Progenitor cell of endocrine pancreas (in vitro differentiated cells): Measurements from ENCODE around the gene RADIL. TPM values are rescaled to one million over a fixed set of nuclear protein-coding genes. Genes with fewer than 3 reads are reported as not detected.
"Not testable (repeated sequence)": the region's sequence is repeated elsewhere in the genome, so short reads cannot be mapped to it uniquely, and the experiment has no call there.

Source experiments
- DNase-seq: peaks from one replicate; pipeline ENCODE4 v3.0.0; 2021; ENCODE audit warnings: low spot score; ENCODE audit not compliant: unreplicated experiment
- H3K27ac Mint-ChIP-seq: 2 replicates; pipeline ENCODE4 v1.8.0; 2021; ENCODE audit warnings: mild to moderate bottlenecking, moderate library complexity, mixed read lengths
- H3K27me3 Mint-ChIP-seq: 2 replicates; pipeline ENCODE4 v1.8.0; 2021; ENCODE audit warnings: mixed read lengths
- H3K36me3 Mint-ChIP-seq: 2 replicates; pipeline ENCODE4 v1.8.0; 2022; ENCODE audit warnings: mixed read lengths; ENCODE audit not compliant: insufficient read depth
- H3K4me1 Mint-ChIP-seq: 2 replicates; pipeline ENCODE4 v1.8.0; 2021; ENCODE audit warnings: low read depth, mixed read lengths
- H3K4me3 Mint-ChIP-seq: 2 replicates; pipeline ENCODE4 v1.8.0; 2021; ENCODE audit warnings: low read depth, mild to moderate bottlenecking, moderate library complexity, mixed read lengths
- H3K9me3 Mint-ChIP-seq: 2 replicates; pipeline ENCODE4 v1.8.0; 2021; ENCODE audit warnings: low read depth, mixed read lengths
- CTCF ChIP-seq: fragments of 200-600 bp; sonication (generic); IDR thresholded peaks from one replicate; pipeline ENCODE4 v1.5.0; 2021; ENCODE audit warnings: antibody characterized with exemption, mild to moderate bottlenecking; ENCODE audit not compliant: unreplicated experiment
- total RNA-seq: library from RNA; stranded (reverse); gene quantifications from 2 replicates; pipeline ENCODE4 v1.2.1, GENCODE V29; 2021

The RADIL gene
- total RNA-seq, 1 donor from 2014 or later = 2.0 TPM

GRCh38 chr7:4803397-4804241 lies 79.9 kb downstream of the RADIL start:
- Mint-ChIP-seq H3K27ac (peak overlapping the region; percentile 62), H3K4me3 (no peak overlapping the region)

GRCh38 chr7:4802577-4802976 lies 80.9 kb downstream of the RADIL start:
- not testable (repeated sequence) for H3K27me3 Mint-ChIP-seq, H3K36me3 Mint-ChIP-seq, H3K9me3 Mint-ChIP-seq, H3K4me3 Mint-ChIP-seq, DNase-seq, H3K27ac Mint-ChIP-seq, H3K4me1 Mint-ChIP-seq

More at GRCh38 chr7:4803397-4804241, 79.9 kb downstream of the RADIL start:
- Mint-ChIP-seq H3K27me3 (peaks cover 3% of the 10 kb centered on the region), H3K9me3 (no peaks in the 10 kb centered on the region), H3K36me3 (no peaks in the 10 kb centered on the region), H3K4me1 (peaks cover 3% of the 10 kb centered on the region)
- TF ChIP-seq CTCF = no peak
- DNase-seq = no peak

GRCh38 chr7:4801839-4802231 lies 81.7 kb downstream of the RADIL start:
- TF ChIP-seq CTCF = no peak
- Mint-ChIP-seq H3K4me3 (no peak overlapping the region), H3K4me1 (no peaks in the 10 kb centered on the region), H3K27ac (no peak overlapping the region), H3K36me3 (no peaks in the 10 kb centered on the region), H3K27me3 (no peaks in the 10 kb centered on the region), H3K9me3 (no peaks in the 10 kb centered on the region)
- no peak for DNase-seq

GRCh38 chr7:4800926-4801838 lies 82.3 kb downstream of the RADIL start:
- Mint-ChIP-seq H3K4me1 (no peaks in the 10 kb centered on the region), H3K9me3 (no peaks in the 10 kb centered on the region), H3K27me3 (no peaks in the 10 kb centered on the region), H3K4me3 (no peak overlapping the region), H3K27ac (peak overlapping the region; percentile 67), H3K36me3 (no peaks in the 10 kb centered on the region)
- no peak for DNase-seq
- no peak for TF ChIP-seq CTCF

GRCh38 chr7:4800487-4800886 lies 83.0 kb downstream of the RADIL start:
- no peak for TF ChIP-seq CTCF
- no peaks in the 10 kb centered on the region for H3K27me3 Mint-ChIP-seq
- no peaks in the 10 kb centered on the region for H3K9me3 Mint-ChIP-seq
- H3K4me3 Mint-ChIP-seq = no peak overlapping the region
- no peaks in the 10 kb centered on the region for H3K36me3 Mint-ChIP-seq
- H3K4me1 Mint-ChIP-seq = no peaks in the 10 kb centered on the region
- DNase-seq = no peak
- no peak overlapping the region for H3K27ac Mint-ChIP-seq
